AG20443 (cell line): Measurements from ENCODE around the gene PPP1R16B.

Source experiments
- DNase-seq: peaks from one replicate; pipeline ENCODE4 v3.0.0; 2012; ENCODE audit warnings: low spot score, mixed read lengths

Gene PPP1R16B

DNA sequence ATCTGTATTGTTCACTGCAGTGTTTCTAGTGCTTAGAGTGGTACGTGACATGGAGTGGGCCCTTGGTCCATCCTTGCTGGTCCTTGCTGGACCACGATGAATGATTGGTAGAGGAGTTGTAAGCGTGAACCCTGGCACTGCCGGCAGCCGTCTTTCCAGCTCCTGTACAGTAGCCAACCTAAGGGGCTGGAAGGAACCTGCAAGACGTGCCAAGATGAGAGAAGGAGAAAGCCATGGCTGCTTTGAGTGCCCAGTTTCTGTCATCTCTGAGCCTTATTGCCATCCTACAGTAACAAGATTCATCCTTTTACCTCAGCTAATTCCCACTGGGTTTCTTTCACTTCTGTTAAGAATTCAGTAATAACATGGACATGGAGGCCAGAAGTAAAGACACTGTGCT, 162.6 kb downstream of the PPP1R16B start:
- no peak for DNase-seq

DNA sequence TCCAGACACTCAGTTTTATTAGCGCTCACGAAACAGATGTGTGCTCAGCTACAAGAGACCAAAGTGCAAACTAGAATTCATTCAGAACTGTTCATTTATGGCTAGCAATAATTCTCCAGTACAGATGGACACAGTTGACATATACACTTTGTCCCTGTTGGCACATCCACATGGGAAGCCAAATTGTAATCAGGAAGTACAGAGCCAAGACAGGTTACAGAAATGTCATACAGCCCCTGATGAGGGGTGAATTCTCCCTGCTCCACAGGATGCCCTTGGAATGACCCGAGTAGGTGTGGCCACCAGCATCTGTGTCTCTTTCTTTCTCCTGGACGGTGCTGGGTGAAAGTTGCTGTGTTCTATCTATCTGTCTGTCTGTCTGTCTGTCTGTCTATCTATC, 164.2 kb downstream of the PPP1R16B start:
- no peak for DNase-seq

DNA sequence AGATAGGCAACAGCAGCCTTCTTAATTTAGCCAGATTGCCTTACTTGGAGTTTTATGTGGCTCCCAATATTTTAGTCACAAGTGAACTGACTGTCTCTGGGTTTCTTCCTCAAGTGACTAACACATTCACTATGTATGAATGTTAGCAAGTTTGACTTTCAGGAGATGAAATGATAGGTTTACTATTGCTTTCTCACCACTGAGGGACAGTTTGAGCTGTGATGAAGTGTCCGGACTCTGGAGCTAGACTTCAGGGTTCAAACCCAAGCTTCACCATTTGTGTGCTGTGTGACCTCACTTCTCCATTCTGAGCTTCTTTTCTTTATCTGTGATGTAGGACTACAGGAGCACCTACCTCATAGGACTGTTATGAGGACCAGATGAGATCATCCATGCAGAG, 164.8 kb downstream of the PPP1R16B start:
- DNase-seq = peak; percentile 63
